PC-3 (cell line): ENCODE results near the gene VAX1.

Source experiments
- CTCF ChIP-seq: fragments of 300-600 bp; sonication (generic); conservative IDR thresholded peaks from 2 replicates; pipeline ENCODE4 v1.5.1; 2017; ENCODE audit warnings: antibody characterized with exemption, low read depth, mild to moderate bottlenecking, low read length
- EZH2 ChIP-seq: fragments of 300-600 bp; sonication (generic); IDR thresholded peaks from one replicate; pipeline ENCODE4 v1.6.1; 2017; ENCODE audit warnings: antibody characterized with exemption, mild to moderate bottlenecking, low read length; ENCODE audit not compliant: unreplicated experiment
- EZH2phosphoT487 ChIP-seq: fragments of 300-600 bp; sonication (generic); IDR thresholded peaks from 2 replicates; pipeline ENCODE4 v1.6.1; 2018; ENCODE audit warnings: mild to moderate bottlenecking, antibody characterized with exemption, low read length, borderline replicate concordance

GRCh38 chr10:117148284-117148683 is 10.2 kb upstream of the VAX1 start:
- TF ChIP-seq EZH2 (no peak), CTCF (no peak), EZH2phosphoT487 (no peak)
